Adipocyte (in vitro differentiated cells): ENCODE data around the gene SLC35F3.
A peak's percentile ranks its signal among the peaks of the same experiment; 100 is the strongest.

Experiments used
- DNase-seq: peaks from one replicate; pipeline ENCODE4 v3.0.0-alpha.2; 2015; ENCODE audit warnings: low read depth
- H3K27me3 ChIP-seq: replicated peaks from 2 replicates; pipeline ENCODE4 v1.7.0; 2013; ENCODE audit warnings: mild to moderate bottlenecking, low read length, moderate library complexity; ENCODE audit not compliant: control insufficient read depth, insufficient read depth
- H3K36me3 ChIP-seq: 2 replicates; pipeline ENCODE4 v1.7.0; 2013; ENCODE audit warnings: low read length, mild to moderate bottlenecking, moderate library complexity; ENCODE audit not compliant: control insufficient read depth, insufficient read depth, severe bottlenecking
- H3K4me1 ChIP-seq: 2 replicates; pipeline ENCODE4 v1.7.0; 2013; ENCODE audit warnings: mild to moderate bottlenecking, low read length, moderate library complexity; ENCODE audit not compliant: control insufficient read depth, insufficient read depth
- H3K4me3 ChIP-seq: 2 replicates; pipeline ENCODE4 v1.7.0; 2013; ENCODE audit warnings: mild to moderate bottlenecking, low read length, moderate library complexity
- H3K9ac ChIP-seq: 2 replicates; pipeline ENCODE4 v1.7.0; 2013; ENCODE audit warnings: mild to moderate bottlenecking, low read length, moderate library complexity
- H3K9me3 ChIP-seq: 2 replicates; pipeline ENCODE4 v1.7.0; 2013; ENCODE audit warnings: mild to moderate bottlenecking, low read length, moderate library complexity; ENCODE audit not compliant: control insufficient read depth

The SLC35F3 gene

DNA sequence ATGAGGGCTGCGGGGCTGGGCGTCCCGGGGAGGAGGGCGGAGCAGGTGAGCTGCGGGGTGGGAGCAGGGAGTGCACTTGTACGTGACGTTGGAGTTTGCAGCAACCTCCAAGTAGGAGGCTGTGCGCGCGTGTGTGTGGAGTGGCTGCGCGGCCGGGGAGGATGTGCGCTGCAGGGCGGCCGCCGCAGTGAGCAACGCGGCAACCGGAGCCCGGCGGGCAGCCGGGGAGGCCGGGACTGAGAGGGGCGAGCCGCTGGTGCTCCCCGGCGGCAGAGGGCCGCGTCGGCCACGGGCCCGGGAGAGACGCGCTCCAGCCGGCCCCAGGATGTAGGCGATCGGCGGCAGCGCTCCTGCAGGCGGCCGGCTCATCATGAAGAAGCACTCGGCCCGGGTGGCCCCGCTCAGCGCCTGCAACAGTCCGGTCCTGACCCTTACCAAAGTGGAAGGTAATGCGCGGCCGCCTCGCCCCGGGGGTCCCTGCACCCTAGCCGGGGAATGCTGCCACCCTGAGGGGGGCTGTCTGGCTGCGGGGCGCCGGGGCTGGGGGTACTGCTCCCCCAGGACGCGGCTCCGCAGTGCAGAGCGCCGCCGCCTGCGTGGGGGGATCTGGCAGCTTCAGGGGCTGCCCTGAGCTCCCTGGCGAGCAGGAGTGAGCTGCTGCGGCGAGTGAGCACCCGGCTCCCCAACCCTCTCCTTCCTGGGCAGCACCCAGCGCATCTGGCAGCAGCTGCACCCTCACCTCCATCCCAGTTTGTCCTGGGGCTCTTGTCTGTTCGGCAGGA lies 309.8 kb downstream of the SLC35F3 start:
- DNase-seq, result peak; percentile 24

DNA sequence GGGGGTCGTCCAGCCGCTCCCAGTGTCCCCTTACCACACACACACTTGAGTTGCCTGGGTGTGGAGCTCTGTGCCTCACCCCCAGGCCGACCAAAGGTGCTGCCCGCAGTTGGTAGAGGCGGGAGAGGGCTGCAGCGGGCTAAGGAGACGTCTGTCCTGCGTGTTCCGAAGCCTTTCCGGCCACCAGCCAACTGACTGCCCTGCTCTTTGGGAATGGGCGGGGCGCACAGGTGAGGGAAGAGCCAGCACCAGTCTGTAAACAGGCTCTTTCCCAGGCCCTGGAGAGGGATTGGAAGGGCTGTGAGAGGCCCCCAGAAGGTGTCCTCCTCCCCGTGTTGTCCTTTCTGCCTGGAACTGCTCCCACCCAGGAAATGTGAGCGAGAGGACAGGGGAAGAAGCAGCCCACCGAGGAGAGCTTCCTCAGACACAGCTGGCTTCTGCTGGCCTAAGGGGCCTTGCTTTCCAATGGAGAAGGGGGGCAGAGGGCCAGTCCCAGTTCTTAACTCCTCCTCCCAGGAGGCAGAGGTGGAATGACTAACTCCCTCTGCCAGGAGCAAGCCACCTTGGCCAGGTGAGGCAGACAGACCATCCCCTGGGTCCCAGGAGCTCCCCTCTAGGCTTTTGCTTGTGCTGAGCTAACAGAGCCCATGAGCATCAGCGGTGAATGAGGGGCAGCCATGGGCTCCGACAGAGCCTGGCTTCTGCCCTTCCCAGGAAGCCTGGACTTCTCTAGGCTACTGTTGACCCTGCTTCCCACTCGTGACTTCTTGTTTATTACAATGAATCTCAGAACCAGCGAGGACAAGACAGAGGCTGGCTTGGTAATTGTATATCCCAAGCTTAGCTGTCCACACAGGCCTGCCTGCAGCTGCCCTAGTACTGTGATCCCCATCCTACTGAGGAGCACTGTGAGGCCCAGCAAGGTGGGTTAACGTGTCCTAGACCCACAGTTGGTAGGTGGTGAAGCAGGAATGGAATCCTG lies 310.7 kb downstream of the SLC35F3 start:
- Histone ChIP-seq H3K9ac (no peak overlapping the region), H3K4me1 (no peaks in the 10 kb centered on the region), H3K27me3 (peaks cover 27% of the 10 kb centered on the region), H3K36me3 (no peaks in the 10 kb centered on the region), H3K9me3 (no peaks in the 10 kb centered on the region), H3K4me3 (no peak overlapping the region)
- DNase-seq, result no peak

More for the DNA sequence above, 309.8 kb downstream of the SLC35F3 start:
- peaks cover 23% of the 10 kb centered on the region for H3K27me3 ChIP-seq
- H3K9me3 ChIP-seq, result no peaks in the 10 kb centered on the region
- no peak overlapping the region for H3K9ac ChIP-seq
- H3K36me3 ChIP-seq, result no peaks in the 10 kb centered on the region
- no peak overlapping the region for H3K4me3 ChIP-seq
- H3K4me1 ChIP-seq, result no peaks in the 10 kb centered on the region

DNA sequence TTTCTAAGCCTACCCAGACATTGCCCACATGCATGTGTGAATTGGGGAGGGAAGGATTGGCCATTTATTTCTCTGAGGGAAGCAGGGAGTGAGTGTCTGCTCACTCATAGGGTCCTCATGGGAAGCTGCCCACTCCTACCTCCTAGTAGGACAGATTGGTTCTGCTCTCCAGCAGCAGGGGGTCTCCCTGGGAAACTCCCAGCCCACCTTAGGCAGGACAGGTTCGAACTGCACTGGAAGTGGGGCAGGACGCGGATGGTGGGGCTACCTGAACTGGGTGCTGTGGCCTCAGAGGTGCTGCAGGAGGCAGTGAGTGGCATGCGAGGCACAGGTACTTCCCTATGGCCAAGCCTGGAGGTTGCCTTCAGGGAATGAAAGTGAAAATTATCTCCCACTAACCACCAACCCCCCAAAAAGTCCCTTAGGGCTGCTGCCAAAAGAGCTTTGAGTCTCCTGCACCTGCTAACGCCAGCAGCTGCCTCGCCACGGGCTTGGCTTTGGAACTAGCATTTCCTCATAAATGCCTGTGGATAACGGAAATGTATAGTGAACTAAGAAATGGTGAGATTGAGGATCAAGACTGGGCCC lies 311.7 kb downstream of the SLC35F3 start:
- Histone ChIP-seq H3K27me3 (peaks cover 28% of the 10 kb centered on the region), H3K4me3 (no peak overlapping the region), H3K9ac (no peak overlapping the region), H3K4me1 (no peaks in the 10 kb centered on the region), H3K36me3 (no peaks in the 10 kb centered on the region), H3K9me3 (no peaks in the 10 kb centered on the region)
- DNase-seq, result no peak

DNA sequence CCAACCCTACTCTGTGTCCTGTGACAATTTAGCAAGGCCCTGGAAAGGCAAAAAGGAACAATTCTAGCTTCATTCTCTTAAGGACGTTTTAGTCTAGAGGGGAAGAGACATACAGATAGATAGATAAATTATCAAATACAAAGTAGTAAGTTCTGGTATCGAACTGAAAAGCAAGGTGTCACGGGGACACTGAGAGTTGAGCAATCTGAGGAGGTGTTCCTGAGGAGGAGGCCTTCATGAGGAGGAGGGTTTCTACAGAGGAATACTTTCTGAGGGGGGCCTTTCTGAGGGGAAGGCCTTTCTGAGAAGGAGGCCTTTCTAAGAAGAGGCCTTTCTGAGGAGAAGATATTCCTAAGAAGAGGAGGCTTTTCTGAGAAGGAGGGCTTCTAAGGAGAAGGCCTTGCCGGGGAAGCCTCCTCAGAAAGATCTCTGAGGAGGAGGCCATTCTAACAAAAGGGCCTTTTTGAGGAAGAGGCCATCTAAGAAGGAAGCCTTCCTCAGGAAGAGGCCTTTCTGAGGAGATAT lies 312.9 kb downstream of the SLC35F3 start:
- Histone ChIP-seq H3K9me3 (no peaks in the 10 kb centered on the region), H3K9ac (no peak overlapping the region), H3K36me3 (no peaks in the 10 kb centered on the region), H3K27me3 (peaks cover 32% of the 10 kb centered on the region), H3K4me3 (no peak overlapping the region), H3K4me1 (no peaks in the 10 kb centered on the region)
- DNase-seq, result no peak

DNA sequence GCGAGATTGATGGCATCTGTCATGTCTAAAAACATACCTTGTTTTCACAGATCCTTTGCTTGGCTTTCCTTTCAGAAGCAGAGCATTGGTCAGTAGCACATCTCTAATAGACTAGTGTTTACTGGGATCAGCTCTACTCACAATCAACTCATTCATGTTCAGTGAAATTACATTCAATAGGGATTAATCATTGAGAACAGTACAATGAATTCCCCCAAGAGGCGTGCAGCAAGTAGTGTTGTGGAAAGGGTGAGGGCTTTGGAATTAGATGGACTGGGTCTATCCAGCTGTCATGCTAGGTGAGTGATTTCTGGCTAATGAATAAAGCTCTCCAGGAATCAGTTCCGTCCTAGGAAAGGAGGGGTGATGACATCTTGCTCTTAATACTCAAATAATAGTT lies 313.6 kb downstream of the SLC35F3 start:
- Histone ChIP-seq H3K36me3 (no peaks in the 10 kb centered on the region), H3K27me3 (peaks cover 31% of the 10 kb centered on the region), H3K9ac (no peak overlapping the region), H3K9me3 (no peaks in the 10 kb centered on the region), H3K4me3 (no peak overlapping the region), H3K4me1 (no peaks in the 10 kb centered on the region)
- DNase-seq, result no peak

DNA sequence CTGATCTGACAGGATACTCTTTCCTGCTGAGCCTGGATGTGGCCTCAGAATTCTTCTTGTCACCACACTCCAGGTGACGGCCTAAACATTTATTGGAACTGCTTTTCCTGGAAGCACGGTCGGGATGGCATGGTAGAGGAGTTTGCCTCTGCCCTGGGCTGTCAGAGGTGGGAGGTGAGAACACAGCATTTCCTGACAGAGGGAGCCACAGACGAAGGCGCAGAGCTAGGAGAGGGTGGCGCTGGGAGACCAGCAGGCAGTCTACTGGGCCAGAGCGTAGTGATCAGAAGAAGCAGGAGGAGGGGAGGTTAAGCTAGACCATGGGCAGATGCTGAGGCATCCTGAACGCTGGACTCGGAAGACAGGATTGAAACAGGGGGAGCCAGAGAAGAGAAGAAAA lies 315.2 kb downstream of the SLC35F3 start:
- DNase-seq, result no peak
- Histone ChIP-seq H3K9me3 (no peaks in the 10 kb centered on the region), H3K9ac (no peak overlapping the region), H3K27me3 (peaks cover 26% of the 10 kb centered on the region), H3K4me1 (no peaks in the 10 kb centered on the region), H3K4me3 (no peak overlapping the region), H3K36me3 (no peaks in the 10 kb centered on the region)

DNA sequence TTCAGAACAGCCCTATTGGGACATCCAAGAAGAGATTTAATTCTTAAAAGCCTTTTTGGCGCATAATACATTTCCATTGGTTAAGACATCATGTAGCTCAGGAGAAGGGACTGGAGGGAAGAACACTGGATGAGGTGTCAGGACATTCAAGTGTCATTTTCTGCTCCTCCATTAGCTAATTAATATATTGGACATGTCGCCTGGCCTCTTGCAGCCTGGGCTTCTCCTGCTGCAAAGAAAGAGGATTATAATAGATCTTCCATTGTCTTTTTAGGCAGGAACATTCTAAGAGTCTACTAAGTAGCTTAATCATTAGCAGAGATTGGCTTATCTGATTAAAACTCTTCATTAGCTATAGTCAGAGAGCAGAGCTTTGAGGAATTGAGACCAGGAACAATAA lies 317.1 kb downstream of the SLC35F3 start:
- Histone ChIP-seq H3K4me1 (no peaks in the 10 kb centered on the region), H3K27me3 (peaks cover 9% of the 10 kb centered on the region), H3K9me3 (no peaks in the 10 kb centered on the region), H3K9ac (no peak overlapping the region), H3K36me3 (no peaks in the 10 kb centered on the region), H3K4me3 (no peak overlapping the region)
- DNase-seq, result no peak

DNA sequence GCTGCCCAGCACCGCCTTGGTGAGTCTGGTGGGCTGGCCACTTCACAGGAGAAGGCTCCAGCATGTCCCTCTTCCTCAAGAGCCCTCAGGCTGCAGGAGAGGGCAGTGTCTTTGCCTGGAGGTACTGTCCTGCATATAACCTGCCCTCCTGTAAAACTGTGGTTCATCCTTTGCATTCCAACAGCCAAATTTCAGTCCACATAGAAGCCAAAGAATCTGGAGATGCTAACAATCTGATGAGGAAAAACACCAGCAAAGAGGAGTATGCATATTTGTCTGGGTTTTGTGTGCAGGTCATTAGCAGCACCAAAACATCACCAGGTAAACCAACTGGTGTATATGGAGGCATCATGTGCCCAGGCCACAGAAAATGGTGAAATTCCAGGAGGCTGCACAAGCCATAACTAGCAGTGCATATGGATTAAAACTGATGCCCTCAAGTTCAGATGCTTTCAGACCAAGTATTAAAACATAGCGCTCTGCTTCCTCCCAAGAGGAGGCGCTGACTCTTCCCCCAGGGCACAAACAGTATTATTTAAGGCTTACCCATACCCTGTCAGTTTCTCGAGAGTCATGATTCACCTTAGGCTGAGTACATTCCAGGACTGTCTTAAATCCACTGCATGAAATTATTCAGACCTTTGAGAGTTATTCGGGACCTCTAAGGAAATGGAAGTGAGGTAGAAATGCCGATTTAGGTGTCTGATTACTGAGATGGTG lies 318.2 kb downstream of the SLC35F3 start:
- DNase-seq, result no peak
- Histone ChIP-seq H3K4me1 (no peaks in the 10 kb centered on the region), H3K4me3 (no peak overlapping the region), H3K9me3 (no peaks in the 10 kb centered on the region), H3K36me3 (no peaks in the 10 kb centered on the region), H3K27me3 (peaks cover 9% of the 10 kb centered on the region), H3K9ac (no peak overlapping the region)

DNA sequence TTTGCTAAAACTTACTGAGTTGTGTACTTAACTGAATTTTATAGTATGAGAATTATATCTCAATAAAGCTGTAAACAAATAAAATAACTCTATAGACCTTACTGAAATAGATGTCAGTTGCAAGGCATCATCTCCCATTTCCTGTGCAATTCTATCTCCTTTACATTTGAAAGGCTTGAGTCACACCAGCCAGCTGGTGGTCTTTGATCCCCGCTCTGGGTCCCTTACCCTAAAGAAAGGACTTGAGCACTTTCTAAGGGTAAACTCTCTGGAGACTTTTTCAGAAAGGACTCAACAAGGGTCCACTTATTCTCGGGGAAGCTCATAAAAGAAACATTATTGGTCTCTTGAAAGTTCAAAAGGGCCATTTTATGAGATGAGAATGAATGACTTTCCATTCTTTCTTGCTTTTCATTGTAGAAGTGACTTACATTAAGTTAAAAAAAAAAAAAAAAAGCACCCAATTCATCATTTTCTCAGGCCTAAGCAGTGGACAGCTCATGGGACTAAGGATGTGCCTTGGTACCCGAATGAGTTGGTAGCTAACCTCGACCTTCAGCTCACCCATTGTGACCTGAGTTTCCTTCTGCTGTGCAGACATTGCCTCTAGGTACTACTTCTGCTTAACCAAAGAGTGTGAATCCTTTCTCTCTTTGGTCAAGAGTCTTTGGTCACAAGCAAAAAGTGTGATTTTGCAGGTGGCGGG lies 321.8 kb downstream of the SLC35F3 start:
- H3K36me3 ChIP-seq, result no peaks in the 10 kb centered on the region
- H3K27me3 ChIP-seq, result peaks cover 7% of the 10 kb centered on the region
- no peaks in the 10 kb centered on the region for H3K9me3 ChIP-seq
- H3K4me1 ChIP-seq, result no peaks in the 10 kb centered on the region
- H3K4me3 ChIP-seq, result no peak overlapping the region
- H3K9ac ChIP-seq, result no peak overlapping the region
- DNase-seq, result no peak

DNA sequence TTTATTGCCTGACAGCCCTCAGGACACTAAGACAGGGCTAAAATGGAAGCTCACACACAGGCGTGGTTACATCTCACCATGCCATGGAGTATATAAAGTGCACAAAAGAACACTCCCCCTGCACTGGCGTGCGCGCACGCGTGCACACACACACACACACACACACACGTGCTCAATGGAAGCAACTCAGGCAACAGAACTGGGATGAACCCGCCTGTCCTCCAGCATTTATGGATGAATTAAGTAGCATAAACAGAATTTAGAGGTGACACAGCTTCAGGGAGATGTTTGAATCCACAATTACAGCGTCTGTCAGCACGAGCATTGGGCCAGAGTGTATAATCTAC lies 322.3 kb downstream of the SLC35F3 start:
- no peak overlapping the region for H3K9ac ChIP-seq
- no peak for DNase-seq
- H3K27me3 ChIP-seq, result peaks cover 4% of the 10 kb centered on the region
- no peak overlapping the region for H3K4me3 ChIP-seq
- no peaks in the 10 kb centered on the region for H3K36me3 ChIP-seq
- no peaks in the 10 kb centered on the region for H3K9me3 ChIP-seq
- H3K4me1 ChIP-seq, result no peaks in the 10 kb centered on the region
